Stimulated activated naive CD8-positive, alpha-beta T cell treated with anti-CD3 and anti-CD28 coated beads, Interleukin-15, Interleukin-2, amounts not matched to agents 100 ng/mL and 50 ng/mL, for 24 hours (primary cell): ENCODE data around the gene ALDH4A1.

Experiments
- H3K27ac Mint-ChIP-seq: one replicate; pipeline ENCODE4 v1.8.0; 2021; ENCODE audit warnings: mild to moderate bottlenecking, mixed read lengths
- H3K27me3 Mint-ChIP-seq: one replicate; pipeline ENCODE4 v1.8.0; 2021; ENCODE audit warnings: mixed read lengths
- H3K36me3 Mint-ChIP-seq: one replicate; pipeline ENCODE4 v1.8.0; 2021; ENCODE audit warnings: low read depth, mixed read lengths
- H3K4me1 Mint-ChIP-seq: one replicate; pipeline ENCODE4 v1.8.0; 2021; ENCODE audit warnings: low read depth, mixed read lengths
- H3K4me3 Mint-ChIP-seq: one replicate; pipeline ENCODE4 v1.8.0; 2021; ENCODE audit warnings: mild to moderate bottlenecking, mixed read lengths
- H3K9me3 Mint-ChIP-seq: one replicate; pipeline ENCODE4 v1.8.0; 2021; ENCODE audit warnings: mixed read lengths

The ALDH4A1 gene

GRCh38 chr1:18883079-18883478, 19.3 kb downstream of the ALDH4A1 start:
- no peaks in the 10 kb centered on the region for H3K4me1 Mint-ChIP-seq
- H3K27me3 Mint-ChIP-seq, result no peaks in the 10 kb centered on the region
- H3K4me3 Mint-ChIP-seq, result no peak overlapping the region
- H3K36me3 Mint-ChIP-seq, result no peaks in the 10 kb centered on the region
- no peak overlapping the region for H3K27ac Mint-ChIP-seq
- no peaks in the 10 kb centered on the region for H3K9me3 Mint-ChIP-seq

DNA sequence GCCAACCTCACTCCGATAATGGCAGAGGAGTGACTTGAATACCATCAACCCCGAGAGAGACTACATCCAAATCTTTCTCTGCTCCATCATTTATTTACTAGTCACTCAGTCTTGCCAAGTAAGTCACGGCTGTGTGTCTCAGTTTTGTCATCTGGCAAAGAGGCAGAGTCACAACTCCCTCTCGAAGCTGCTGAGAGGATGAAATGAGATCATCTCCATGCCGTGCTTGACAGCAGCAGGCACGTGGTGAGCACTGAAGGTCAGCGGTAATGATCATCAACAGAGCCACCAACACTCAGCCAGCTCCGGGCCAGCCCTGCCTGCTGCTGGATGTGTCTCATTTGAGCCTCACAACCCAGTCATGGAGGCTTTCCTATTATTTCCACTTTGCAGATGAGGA, 19.9 kb downstream of the ALDH4A1 start:
- no peaks in the 10 kb centered on the region for H3K27me3 Mint-ChIP-seq
- H3K27ac Mint-ChIP-seq, result no peak overlapping the region
- no peaks in the 10 kb centered on the region for H3K36me3 Mint-ChIP-seq
- H3K4me3 Mint-ChIP-seq, result no peak overlapping the region
- no peaks in the 10 kb centered on the region for H3K9me3 Mint-ChIP-seq
- H3K4me1 Mint-ChIP-seq, result no peaks in the 10 kb centered on the region

GRCh38 chr1:18881642-18882431, 20.5 kb downstream of the ALDH4A1 start:
- H3K36me3 Mint-ChIP-seq, result no peaks in the 10 kb centered on the region
- no peak overlapping the region for H3K27ac Mint-ChIP-seq
- no peaks in the 10 kb centered on the region for H3K27me3 Mint-ChIP-seq
- no peaks in the 10 kb centered on the region for H3K4me1 Mint-ChIP-seq
- H3K9me3 Mint-ChIP-seq, result no peaks in the 10 kb centered on the region
- no peak overlapping the region for H3K4me3 Mint-ChIP-seq

- Mint-ChIP-seq H3K9me3 (no peaks in the 10 kb centered on the region), H3K36me3 (no peaks in the 10 kb centered on the region), H3K27me3 (no peaks in the 10 kb centered on the region), H3K27ac (no peak overlapping the region), H3K4me3 (no peak overlapping the region), H3K4me1 (no peaks in the 10 kb centered on the region)
These were observed 21.2 kb downstream of the ALDH4A1 start for GRCh38 chr1:18881164-18881563.

DNA sequence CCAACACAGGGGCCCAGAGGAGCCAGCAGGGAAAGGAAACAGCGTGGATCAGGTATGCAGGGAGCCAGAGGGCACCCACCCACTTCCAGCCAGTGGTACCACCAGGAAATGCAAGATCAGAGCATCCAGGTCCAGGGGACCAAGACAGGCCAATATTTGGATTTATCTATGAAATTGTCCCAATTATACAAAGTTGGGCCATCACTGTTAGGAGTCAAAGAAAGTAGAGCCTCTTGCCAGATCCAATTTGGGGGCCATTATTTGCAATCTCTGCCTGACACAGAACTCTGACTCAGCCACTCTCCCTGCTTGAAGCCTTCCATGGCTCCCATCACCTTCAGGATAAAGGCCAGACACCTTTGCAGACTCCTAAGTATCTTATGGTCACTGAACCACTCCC, 21.8 kb downstream of the ALDH4A1 start:
- no peak overlapping the region for H3K27ac Mint-ChIP-seq
- H3K36me3 Mint-ChIP-seq, result no peaks in the 10 kb centered on the region
- H3K4me1 Mint-ChIP-seq, result no peaks in the 10 kb centered on the region
- no peaks in the 10 kb centered on the region for H3K9me3 Mint-ChIP-seq
- H3K27me3 Mint-ChIP-seq, result no peaks in the 10 kb centered on the region
- no peak overlapping the region for H3K4me3 Mint-ChIP-seq

- H3K9me3 Mint-ChIP-seq, result no peaks in the 10 kb centered on the region
- no peaks in the 10 kb centered on the region for H3K36me3 Mint-ChIP-seq
- no peak overlapping the region for H3K27ac Mint-ChIP-seq
- no peaks in the 10 kb centered on the region for H3K27me3 Mint-ChIP-seq
- H3K4me1 Mint-ChIP-seq, result no peaks in the 10 kb centered on the region
- no peak overlapping the region for H3K4me3 Mint-ChIP-seq
These were observed 22.5 kb downstream of the ALDH4A1 start for GRCh38 chr1:18879791-18880309.

DNA sequence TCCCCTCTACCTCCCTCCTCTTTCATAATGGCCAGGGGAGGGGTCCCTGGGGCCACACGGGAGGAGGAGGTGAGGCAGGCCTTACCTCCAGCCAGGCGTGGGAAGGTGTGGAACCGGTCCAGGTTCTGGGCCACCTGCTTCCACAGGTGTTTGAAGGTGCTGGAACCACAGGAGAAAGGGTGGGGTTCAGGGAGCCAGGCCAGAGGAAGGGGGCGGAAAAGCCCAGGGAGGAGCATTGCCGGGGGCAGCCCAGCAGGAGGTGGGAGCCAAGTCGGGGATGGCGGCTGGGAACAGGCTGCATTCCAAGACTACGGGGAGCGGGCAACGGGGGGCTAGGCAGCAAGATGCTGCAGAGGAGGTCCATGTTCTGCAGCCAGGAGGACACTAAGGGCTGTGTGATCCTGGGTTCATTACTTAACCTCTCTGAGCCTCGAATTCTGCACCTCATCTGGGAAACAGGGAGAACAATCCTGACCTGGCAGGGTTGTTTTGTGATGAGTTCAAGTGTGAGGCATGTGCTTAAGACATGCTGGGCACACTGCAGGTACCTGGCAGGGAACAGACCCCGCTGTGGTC, 23.1 kb downstream of the ALDH4A1 start:
- Mint-ChIP-seq H3K4me1 (no peaks in the 10 kb centered on the region), H3K36me3 (no peaks in the 10 kb centered on the region), H3K4me3 (no peak overlapping the region), H3K27ac (no peak overlapping the region), H3K27me3 (no peaks in the 10 kb centered on the region), H3K9me3 (no peaks in the 10 kb centered on the region)

DNA sequence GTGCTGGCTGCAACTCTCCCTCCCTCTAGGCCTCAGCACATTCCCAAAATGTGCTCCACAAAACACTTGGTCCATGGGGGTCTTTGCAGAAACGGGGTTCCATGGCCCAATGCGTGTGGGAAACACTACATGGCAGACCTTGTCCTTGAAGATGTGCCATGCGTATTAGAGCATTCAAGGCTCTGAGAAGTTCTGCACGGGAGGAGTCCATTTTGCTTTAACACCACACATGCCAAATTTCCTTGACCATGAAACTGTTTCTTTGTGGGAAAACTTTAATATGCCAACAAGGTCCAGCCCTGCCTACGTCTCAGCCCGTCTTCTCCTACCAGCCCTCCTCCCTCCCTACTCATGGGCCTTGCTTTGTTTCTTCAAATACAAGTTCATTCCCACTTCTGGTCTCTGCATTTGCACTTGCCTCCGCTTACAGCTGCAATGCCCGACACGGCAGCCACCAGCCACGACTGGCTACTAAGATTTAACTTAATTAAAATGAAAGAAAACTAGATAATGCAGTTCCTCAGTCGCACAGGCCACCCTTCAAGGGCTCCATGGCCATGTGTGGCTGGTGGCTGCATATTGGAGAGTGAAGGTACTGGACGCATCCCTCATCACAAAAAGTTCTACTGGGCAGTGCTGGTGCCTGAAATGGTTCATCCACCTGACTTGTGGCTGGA, 23.7 kb downstream of the ALDH4A1 start:
- no peak overlapping the region for H3K27ac Mint-ChIP-seq
- no peaks in the 10 kb centered on the region for H3K9me3 Mint-ChIP-seq
- H3K27me3 Mint-ChIP-seq, result no peaks in the 10 kb centered on the region
- no peak overlapping the region for H3K4me3 Mint-ChIP-seq
- H3K4me1 Mint-ChIP-seq, result no peaks in the 10 kb centered on the region
- H3K36me3 Mint-ChIP-seq, result no peaks in the 10 kb centered on the region

DNA sequence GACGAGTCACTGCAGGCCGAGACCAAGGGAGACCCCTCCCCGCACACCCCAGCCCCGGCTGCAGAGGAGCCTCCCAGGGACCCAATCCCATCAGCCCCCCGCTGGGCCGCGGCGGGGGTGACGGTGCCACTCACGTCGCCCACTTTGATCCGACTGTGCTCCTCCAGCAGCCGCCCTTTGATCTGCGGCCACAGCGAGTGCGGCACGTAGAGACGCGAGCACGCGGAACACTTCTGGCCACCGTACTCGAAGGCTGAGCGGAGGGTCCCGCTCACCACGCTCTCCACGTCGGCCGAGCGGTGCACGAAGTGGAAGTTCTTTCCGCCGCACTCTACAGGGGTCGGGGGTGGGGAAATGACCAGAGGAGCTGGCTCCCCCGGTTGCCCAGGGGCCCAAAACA, 25.1 kb downstream of the ALDH4A1 start:
- Mint-ChIP-seq H3K9me3 (no peaks in the 10 kb centered on the region), H3K27me3 (no peaks in the 10 kb centered on the region), H3K36me3 (no peaks in the 10 kb centered on the region), H3K27ac (no peak overlapping the region), H3K4me1 (no peaks in the 10 kb centered on the region), H3K4me3 (no peak overlapping the region)

- Mint-ChIP-seq H3K9me3 (no peaks in the 10 kb centered on the region), H3K27me3 (no peaks in the 10 kb centered on the region), H3K4me1 (no peaks in the 10 kb centered on the region), H3K36me3 (no peaks in the 10 kb centered on the region), H3K4me3 (no peak overlapping the region), H3K27ac (no peak overlapping the region)
These were observed 26.1 kb downstream of the ALDH4A1 start for GRCh38 chr1:18876210-18876609.

DNA sequence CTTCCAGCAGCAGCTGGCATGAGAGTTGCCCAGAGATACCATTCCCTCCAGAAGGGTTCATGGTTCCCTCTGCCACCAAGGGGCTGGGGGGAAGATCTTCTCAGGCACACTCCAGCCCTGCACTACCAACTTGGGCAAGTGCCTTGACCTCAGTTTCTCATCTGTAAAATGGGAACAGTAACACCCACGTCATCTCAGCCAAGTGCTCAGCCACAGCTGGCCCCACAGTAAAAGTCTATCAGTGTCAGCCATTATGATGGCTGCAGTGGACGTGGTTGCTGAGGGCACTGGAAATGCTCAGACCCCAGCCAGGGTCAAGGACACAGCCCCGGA, 26.6 kb downstream of the ALDH4A1 start:
- no peaks in the 10 kb centered on the region for H3K27me3 Mint-ChIP-seq
- no peaks in the 10 kb centered on the region for H3K9me3 Mint-ChIP-seq
- H3K4me3 Mint-ChIP-seq, result no peak overlapping the region
- H3K36me3 Mint-ChIP-seq, result no peaks in the 10 kb centered on the region
- no peak overlapping the region for H3K27ac Mint-ChIP-seq
- no peaks in the 10 kb centered on the region for H3K4me1 Mint-ChIP-seq

GRCh38 chr1:18875107-18875795, 27.1 kb downstream of the ALDH4A1 start:
- H3K4me1 Mint-ChIP-seq, result no peaks in the 10 kb centered on the region

DNA sequence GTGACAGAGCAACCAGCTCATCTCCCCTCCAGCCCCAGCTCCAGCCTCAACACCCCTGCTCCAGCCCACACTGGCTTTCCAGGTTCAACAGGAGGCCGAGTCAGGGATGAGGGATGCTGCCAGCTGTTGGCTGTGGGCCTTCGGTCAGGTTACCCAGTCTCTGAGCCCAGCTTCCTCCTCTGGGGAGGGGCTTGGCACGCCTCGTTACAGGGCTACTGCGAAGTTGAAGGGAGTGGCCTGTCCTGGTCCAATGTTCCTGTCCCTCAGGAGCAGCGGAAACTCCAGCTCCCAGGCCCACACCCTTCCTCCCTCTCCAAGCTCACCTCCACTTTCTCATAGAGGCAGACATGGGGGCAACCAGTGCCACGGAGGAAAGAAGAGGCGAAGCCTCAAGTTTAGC, 27.8 kb downstream of the ALDH4A1 start:
- H3K36me3 Mint-ChIP-seq, result no peaks in the 10 kb centered on the region
- no peak overlapping the region for H3K4me3 Mint-ChIP-seq
- H3K27me3 Mint-ChIP-seq, result no peaks in the 10 kb centered on the region
- no peak overlapping the region for H3K27ac Mint-ChIP-seq
- no peaks in the 10 kb centered on the region for H3K4me1 Mint-ChIP-seq
- no peaks in the 10 kb centered on the region for H3K9me3 Mint-ChIP-seq

More at GRCh38 chr1:18875107-18875795, 27.1 kb downstream of the ALDH4A1 start:
- no peaks in the 10 kb centered on the region for H3K27me3 Mint-ChIP-seq
- no peak overlapping the region for H3K27ac Mint-ChIP-seq
- H3K36me3 Mint-ChIP-seq, result no peaks in the 10 kb centered on the region
- no peak overlapping the region for H3K4me3 Mint-ChIP-seq
- no peaks in the 10 kb centered on the region for H3K9me3 Mint-ChIP-seq

GRCh38 chr1:18874036-18874435, 28.3 kb downstream of the ALDH4A1 start:
- Mint-ChIP-seq H3K4me3 (no peak overlapping the region), H3K36me3 (no peaks in the 10 kb centered on the region), H3K27ac (no peak overlapping the region), H3K9me3 (no peaks in the 10 kb centered on the region), H3K4me1 (no peaks in the 10 kb centered on the region), H3K27me3 (no peaks in the 10 kb centered on the region)

DNA sequence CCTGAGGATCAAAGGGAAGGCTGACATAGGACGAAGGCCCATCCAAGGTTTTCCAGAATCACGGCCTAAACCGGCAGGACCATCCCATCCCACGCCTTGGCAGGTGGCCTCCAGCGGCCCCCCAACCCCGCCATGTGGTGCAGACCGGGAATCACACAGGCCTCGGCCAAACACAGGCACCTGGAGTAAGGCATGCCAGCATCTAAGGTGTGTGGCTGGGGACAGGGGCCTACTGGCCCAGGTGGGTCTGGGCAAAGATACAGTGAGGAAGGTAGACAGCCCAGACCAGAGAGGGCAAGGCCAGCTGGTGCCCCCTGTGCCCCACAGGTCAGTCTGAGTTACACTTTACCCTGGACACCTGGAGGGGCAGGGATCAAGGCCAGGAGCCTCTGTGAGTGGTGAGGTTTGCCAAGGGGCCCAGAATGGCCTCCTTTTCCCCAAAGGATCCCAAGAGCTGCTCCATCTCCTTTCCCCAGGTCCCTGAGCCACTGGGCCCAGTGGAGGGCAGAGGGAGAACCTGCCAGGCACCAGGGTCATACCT, 30.2 kb downstream of the ALDH4A1 start:
- Mint-ChIP-seq H3K4me1 (no peaks in the 10 kb centered on the region), H3K27ac (no peak overlapping the region), H3K4me3 (no peak overlapping the region), H3K27me3 (peaks cover 3% of the 10 kb centered on the region), H3K9me3 (no peaks in the 10 kb centered on the region), H3K36me3 (no peaks in the 10 kb centered on the region)
